Measurements from ENCODE around the gene MYRIP.

The MYRIP gene

GRCh38 chr3:40143283-40144090 is 334.1 kb downstream of the MYRIP start:
- DNase-seq: no peak

DNA sequence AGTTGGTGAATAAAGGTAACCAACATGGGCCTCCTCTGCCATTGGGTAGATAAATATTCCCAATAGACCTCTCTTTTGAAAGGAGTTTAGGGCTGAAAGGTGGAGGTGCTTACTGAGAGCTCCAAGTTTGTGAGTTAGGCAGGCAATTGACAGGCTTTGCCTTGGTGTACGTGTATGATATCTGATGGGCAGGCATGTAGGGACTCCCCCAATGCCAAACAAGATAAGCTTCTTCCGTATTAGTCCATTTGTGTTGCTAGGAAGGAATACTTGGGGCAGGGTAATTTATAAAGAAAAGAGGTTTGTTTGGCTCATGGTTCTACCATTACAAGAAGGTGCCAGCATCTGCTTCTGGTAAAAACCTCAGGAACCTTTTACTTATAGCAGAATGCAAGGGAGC is 339.4 kb downstream of the MYRIP start:
- DNase-seq: no peak

- no peak for DNase-seq
These were observed 343.2 kb downstream of the MYRIP start for GRCh38 chr3:40152482-40153133.

- DNase-seq: no peak
These were observed 351.5 kb downstream of the MYRIP start for GRCh38 chr3:40160933-40161332.

- DNase-seq: no peak
These were observed 353.2 kb downstream of the MYRIP start for GRCh38 chr3:40162616-40163015.

- no peak for DNase-seq
These were observed 357.6 kb downstream of the MYRIP start for GRCh38 chr3:40166997-40167396.

DNA sequence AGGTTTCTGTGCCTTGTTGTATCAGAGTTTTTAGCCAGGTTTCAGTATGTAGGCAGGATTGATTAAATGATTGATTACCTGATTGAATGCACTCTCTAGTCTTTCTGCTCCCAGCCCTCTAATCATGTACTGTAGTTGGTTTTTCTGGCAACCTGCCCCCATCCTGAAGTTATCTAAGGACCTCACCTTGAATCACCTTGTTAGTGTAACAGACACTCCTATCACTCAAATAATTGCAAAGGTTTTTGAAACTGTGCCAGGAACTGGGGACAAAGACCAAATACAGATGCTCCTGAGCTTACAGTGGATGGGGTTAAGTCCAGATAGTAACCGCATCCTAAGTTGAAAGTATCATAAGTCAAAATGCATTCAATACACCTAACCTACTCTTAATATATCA is 358.5 kb downstream of the MYRIP start:
- no peak for DNase-seq

DNA sequence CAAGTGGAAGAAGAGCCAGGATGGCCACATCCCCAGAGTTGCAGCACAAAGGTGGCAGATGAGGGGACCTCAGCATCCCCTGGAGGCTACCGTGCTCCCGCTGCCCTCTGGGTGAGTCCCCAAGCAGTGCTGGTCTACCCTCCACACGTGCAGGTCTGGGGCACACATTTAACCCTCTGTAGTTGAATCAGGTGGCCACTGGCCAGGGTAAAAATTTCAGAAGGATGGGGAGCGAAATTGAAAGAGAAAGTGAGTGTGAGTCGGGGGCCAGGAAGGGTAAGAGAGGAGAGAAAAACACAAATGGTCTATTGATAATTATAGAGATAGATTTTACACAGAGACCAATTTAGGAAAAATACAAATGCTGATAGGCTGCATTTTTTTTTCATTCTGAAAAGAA is 360.6 kb downstream of the MYRIP start:
- no peak for DNase-seq

DNA sequence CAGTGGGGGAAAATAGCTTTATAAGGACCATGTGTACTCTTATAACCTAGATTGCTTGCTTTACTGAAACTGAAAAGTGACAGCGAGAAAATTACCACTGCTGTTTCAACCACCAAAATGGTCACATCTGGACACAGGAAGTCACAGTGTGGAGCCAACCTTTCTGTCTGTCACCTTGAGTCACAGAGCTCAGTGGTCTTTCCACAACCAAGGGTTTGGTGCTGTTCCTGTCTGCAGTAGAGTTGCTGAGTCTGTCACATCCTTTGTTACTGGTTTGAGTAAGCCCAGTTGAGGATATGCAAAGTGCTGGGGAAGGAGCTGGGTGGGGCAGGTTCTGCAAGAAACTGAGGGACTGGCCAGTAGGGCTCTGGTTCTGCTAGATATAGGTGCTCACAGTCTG is 361.0 kb downstream of the MYRIP start:
- DNase-seq: no peak

GRCh38 chr3:40172560-40172959 is 363.2 kb downstream of the MYRIP start:
- no peak for DNase-seq

DNA sequence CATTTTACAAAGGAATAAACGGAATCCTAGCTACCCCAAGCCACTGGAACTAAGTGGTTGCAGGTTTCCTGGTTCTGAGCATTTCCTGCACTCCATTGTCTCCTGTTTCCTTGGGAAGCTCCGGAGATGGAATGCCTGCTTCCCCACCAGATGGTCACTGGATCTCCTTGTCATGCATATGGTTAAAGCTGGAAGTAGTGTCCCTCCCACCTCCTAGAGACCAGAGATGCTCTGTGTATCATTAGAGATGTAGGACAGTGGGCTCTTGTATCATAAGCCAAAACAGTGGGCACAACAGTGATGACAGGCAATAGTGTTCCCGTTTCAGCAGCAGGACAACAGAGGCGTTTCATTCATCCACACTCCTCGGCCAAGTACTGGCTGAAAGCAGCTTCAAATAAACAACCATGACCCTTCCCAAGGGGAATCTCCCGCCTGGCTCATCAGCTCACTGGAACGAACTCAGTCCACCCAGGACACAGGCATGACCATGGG is 363.9 kb downstream of the MYRIP start:
- DNase-seq: no peak

GRCh38 chr3:40178012-40178594 is 368.7 kb downstream of the MYRIP start:
- no peak for DNase-seq

DNA sequence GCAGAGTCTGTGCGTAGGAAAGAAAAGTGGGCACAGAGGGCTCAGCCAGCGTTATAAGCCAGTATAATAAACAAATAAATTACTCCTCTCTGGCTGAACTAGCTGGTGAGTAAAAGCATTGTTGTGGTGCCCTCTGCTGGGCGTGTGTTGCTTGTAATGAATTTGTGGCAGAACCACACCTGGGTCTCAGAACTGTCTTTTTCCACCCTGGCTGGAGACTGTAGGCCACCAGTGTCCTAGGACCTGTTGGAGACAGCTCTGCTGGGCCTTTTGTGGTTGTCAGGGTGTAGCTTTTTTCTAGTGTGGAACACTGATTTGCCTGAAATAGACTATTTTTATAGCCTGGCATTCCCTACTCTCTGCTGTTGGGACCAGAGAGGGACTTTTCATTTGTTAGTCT is 369.6 kb downstream of the MYRIP start:
- peak; percentile 19 for DNase-seq

- DNase-seq: no peak
These were observed 371.8 kb downstream of the MYRIP start for GRCh38 chr3:40181182-40181581.

GRCh38 chr3:40185029-40185695 is 375.8 kb downstream of the MYRIP start:
- DNase-seq: no peak

DNA sequence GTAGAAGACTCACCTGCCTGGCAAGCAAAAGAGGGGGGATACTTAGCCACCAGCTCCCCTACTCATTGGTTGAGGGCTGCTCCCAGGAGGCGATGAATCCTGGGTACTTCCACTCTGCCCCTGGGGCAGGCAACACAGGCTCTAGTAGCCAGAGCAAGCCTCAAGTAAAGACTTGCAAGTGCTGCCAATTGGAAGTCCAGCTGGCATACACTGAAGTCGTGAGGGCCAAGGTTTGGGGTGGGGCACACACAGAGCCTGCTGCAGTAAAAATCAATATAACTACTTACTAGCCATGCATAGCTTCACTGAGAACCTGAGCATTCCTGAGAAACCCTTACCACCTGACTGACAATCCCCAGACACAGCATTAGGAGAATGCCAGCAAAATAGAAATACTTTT is 377.1 kb downstream of the MYRIP start:
- DNase-seq: peak; percentile 27

DNA sequence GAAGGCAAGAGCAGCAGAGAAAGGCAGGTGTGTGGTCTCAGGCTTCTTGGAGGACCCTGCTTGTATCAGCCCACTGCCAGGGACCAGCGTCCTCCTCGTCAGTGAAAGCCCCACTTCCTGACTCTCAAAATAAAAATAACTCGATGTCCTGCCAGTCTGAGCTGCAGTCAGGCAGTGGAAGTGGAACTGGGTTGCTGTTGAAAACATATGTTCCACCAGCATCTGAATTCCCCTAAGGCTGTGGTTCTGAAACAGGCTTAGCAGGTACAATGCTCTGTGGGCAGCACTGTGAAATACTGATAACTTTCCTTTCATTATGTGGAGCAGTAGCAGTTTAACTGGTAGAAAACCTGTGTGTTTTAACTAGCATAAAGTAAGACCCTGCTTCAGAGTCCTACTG is 378.5 kb downstream of the MYRIP start:
- no peak for DNase-seq

GRCh38 chr3:40189118-40189517 is 379.7 kb downstream of the MYRIP start:
- DNase-seq: no peak

GRCh38 chr3:40190056-40190455 is 380.6 kb downstream of the MYRIP start:
- DNase-seq: no peak

DNA sequence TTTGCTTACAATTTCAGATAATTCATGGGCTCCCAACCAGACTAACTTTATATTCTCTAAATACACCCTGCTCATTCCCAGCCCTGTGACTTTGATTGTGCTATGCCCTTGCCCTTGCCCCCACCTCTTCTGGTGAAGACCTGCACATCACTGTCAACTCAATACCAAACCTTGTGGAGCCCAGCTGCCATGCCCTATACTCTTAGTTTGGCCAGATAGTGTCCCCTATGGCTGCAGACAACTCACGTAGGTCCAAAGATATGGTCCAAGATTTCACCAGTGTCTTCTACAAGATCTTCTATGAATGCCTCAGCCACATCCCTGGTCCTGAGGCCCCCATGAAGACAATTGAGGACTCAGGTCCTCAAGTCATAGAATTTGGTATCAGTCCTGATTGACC is 381.8 kb downstream of the MYRIP start:
- DNase-seq: no peak

DNA sequence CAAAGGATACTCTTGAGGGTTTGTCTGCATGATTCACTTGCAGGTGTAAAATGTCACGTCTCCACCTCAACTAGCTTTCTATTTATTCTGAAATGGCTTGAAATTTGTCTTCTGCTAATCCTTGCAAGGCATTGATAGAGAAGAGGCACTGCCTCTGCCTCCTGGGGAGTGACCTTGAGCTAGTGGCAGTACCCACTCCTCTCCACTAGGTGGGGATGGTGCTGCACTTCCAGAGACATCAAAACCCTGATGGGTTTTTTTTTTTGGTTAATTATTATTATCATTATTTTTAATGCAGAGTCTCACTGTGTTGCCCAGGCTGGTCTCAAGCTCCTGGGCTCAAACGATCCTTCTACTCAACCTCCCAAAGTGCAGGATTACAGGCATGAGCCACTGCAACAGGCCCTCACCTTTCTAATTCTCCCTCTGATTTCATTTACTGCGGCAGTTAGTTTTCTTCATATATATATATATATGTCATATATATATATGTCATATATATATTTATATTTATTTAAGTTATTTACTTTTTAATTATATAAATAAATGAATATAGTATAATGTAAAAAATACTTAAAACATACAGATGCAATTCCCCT is 382.5 kb downstream of the MYRIP start:
- no peak for DNase-seq

DNA sequence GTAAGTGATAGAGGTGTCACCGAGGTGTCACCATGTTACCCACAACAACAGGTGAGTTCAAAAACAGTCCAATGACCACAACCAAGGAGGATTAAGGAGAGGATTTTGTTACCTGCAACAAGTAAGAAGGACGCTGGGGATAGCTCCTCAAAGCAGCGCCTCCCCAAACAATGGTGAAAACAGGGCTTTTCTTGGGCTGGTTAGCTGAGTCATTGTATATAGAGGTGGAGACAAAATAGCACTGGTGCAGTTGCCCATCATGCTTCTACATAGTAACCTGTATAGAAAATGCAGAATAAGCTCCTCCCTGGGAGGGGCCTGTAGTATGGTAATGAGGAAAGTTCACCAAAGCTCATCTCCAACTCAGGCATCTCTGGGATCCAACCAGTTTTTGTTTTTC is 383.2 kb downstream of the MYRIP start:
- DNase-seq: no peak

- DNase-seq: no peak
These were observed 387.6 kb downstream of the MYRIP start for GRCh38 chr3:40196966-40197365.

Measured in DMS79 (cell line).